ENCODE results near the gene SNRNP200.
A peak's percentile ranks its signal among the peaks of the same experiment; 100 is the strongest.

The SNRNP200 gene

DNA sequence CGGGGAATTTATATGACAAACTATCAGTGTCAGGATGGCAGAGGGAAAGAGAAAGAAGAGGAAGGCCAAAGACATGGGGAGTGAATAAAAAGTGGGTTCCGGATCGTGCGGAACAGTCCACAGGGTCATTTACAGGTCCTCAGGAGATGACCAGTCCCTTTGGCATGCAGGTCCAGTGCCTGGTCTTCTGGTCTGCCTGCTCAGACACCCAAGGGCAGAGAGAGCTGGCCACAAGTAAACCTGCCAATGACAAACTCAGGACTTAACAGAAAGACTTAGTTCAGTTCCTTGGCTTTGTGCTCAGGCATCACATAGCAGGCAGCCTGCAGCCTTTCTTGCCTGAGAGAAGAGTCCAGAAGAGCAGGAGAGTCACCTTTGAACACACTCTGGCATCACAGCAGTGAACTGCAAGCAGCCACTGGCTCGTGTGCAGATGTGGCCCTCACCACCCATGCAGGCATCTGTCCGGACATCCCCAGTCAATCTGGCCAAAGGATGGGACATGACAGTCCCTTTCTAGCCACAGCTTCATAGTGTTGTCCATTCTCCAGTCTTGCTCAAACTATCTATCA is 53.5 kb downstream of the SNRNP200 start:
- no peak for DNase-seq (ENCODE audit: low read depth in 1 of 2, low spot score in 1 of 2)

DNA sequence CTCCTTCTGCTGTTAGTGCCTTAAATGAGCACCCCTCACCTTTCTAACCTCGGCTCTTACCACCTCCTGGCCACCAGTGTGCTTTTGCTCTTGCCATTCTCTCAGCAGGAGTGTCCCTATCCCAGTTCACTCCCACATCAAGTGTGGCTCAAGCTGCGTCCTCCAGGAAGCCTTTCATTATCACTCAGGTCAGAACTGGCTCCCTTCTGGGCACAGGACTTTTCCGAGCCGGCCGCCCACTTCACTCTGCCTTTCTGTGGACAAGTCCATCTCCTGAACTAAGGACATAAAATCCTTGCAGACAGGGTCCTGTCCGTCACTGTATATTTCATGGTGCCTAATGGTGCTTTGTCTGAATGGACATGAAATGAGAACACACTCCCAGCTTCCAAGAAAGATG is 55.2 kb downstream of the SNRNP200 start:
- DNase-seq (ENCODE audit: low read depth in 1 of 2, low spot score in 1 of 2), result no peak

DNA sequence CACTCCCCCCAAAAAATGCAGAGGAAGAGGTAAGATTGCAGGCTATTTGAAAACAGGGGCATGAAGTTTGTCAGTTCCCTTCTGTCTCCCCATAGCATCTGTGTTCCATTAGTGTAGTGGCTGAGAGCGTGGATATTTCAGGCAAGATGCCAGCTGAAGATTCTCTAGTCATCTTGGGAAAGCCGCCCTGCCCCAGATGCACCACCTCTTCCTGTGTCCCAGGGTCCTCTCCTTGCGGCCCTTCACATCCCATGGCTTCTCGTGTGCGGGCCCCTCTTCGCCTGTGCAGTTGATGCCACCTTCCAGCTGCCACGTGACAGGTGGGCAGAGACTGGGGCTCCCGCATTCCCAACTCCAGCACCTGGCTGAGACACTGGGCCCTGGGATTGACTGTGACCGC is 55.7 kb downstream of the SNRNP200 start:
- DNase-seq (ENCODE audit: low read depth in 1 of 2, low spot score in 1 of 2), result no peak

DNA sequence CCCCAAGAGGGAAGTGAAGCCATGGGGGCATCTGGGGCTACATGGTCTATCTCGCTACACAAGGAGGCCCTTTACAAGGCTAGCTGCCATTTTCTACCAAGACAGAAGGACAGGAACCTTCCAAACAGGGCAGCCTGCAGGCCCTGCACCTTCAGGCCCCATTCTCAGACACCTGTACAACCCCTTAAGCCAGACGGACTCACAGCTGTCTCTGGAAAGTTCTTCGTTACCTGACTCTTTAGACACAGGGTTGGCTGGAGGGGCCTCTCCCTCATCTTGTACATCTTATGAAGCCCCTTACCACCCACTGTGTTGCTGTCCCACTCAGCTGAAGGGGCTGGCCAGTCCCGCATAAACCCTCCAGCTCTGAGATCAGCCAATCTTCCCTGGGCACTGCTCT is 56.7 kb downstream of the SNRNP200 start:
- DNase-seq (ENCODE audit: low read depth in 1 of 2, low spot score in 1 of 2), result no peak

DNA sequence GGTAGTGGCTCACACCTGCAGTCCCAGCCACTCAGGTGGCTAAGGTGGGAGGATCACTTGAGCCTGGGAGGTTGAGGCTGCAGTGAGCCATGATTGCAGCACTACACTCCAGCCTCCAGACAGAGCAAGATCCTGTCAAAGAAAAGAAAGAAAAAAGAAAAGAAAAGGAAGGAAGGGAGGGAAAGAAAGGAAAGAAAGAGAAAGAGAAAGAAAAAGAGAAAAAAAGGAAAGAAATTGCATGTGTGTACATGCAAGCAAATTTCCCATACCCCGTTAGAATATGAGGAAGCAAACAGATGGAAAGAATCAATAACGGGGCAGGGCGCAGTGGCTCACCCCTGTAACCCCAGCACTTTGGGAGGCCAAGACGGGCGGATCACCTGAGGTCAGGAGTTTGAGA is 57.5 kb downstream of the SNRNP200 start:
- DNase-seq (ENCODE audit: low read depth in 1 of 2, low spot score in 1 of 2), result no peak

DNA sequence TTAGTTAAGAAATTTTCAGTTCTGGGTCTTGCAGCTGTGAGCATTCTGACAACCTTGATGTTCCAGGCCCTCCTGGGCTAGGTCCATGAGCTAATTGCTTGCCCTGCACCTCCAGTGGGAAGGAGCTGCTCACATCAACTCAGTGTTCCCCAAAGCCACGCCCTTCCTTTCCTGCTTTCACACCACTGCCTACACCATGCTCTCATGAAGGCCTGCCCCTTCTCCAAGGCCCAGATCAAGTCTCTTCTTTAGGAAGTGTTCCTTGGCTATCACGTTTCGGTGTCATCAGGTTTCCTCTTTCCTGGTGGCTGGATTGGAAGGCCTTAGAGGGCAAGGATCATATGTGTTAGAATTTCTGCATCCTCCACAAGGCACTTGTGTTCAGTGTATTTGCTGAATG is 58.3 kb downstream of the SNRNP200 start:
- DNase-seq (ENCODE audit: low read depth in 1 of 2, low spot score in 1 of 2), result no peak

DNA sequence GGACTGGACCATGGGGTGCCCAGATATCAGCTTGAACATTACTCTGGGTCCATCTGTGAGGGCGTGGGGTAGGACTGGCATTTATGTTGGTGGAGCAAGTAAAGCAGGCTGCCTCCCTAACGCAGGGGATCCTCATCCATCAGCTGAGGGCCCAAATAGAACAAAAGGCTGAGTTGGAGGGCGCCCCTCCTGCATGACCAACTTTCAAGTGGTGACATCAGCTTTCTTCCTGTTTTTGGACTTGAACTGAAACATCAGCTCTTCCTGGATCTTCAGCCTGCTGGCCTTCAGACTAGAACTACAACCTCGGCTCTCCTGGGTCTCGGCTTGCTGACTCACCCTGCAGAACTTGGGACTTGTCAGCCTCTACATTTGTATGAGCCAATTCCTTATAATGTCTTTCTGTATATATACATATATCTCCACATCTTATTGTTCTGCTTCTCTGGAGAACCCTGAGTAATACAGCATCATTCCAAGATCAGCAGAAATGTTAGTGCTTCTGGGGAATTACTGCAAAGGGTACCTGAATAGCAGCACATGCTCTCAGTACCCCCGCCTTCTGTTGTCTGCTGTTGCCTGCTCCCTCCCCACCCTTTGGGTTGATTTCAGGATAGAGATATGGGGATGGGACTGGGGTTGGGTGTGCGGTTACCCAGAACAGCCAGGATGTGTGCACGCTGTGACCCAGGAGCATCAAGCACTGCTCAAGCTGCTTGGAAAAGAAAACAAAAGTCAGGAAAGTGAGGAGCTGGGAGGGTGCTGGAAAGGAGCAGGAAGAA is 59.5 kb downstream of the SNRNP200 start:
- DNase-seq (ENCODE audit: low read depth in 1 of 2, low spot score in 1 of 2), result no peak

DNA sequence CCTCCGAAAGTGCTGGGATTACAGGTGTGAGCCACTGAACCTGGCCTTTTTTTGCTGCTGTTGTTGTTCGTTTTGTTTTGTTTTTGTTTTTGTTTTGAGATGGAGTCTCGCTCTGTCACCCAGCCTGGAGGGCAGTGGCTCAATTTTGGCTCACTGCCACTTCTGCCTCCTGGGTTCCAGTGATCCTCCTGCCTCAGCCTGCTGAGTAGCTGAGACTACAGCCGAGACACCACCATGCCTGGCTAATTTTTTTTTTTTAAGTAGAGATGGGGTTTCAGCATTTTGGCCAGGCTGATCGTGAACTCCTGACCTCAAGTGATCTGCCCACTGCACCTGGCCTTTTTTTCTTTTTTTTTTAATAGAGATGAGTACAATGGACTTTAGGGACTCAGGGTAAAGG is 61.5 kb downstream of the SNRNP200 start:
- no peak for DNase-seq (ENCODE audit: low read depth in 1 of 2, low spot score in 1 of 2)

DNA sequence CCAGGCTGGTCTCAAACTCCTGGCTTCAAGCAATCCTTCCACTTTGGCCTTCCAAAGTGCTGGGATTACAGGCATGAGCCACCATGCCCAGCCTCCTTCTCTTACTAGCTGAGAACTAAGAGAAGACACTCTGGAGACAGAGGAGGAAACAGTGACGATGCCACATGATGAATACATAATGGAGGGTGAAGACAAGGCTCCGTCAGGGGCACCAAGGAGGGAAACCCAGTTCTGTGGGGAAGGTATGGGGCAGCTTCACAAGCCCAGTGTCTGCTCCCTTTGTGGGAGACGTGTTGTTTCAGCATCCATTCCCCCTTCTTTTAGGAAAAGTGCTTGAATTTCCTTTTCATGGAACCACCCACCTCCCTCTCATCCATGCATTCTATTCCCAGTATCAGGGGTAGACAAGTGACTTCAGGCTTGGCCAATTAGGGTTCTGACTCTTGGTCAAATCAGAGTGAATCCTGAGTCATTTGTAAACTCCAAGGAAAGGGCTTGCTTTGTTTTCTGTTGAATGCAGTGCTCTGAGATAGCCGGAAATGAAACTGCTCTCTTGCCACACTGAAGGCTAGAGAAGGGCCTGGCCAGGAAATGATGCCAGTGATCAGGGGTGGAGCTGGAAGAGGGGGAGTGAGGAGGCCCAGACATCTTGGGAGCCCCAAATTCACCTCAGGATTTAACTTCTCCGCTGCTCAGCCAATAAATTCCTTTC is 63.3 kb downstream of the SNRNP200 start:
- peak in 1 of 2 donors; percentile 40 for DNase-seq (ENCODE audit: low read depth in 1 of 2, low spot score in 1 of 2)

DNA sequence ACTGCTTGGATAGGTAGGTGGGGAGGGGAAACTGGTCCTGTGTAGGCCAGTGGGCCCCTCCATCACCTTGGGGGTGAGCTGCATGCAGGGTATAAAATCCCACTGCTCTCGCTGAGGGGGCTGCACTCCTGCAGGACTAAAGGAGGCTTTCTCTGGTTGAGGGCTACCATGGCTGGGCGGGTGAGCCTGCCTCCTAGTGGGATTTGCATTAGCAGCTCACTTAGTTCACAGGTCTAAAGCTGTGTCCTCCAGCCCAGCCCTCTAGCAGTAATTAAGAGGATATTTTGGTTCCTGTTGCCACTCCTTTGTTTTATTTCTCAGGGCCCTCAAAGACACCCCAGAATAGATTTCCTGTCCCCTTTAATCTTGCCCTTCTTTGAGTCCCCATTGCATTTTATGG is 64.1 kb downstream of the SNRNP200 start:
- no peak for DNase-seq (ENCODE audit: low read depth in 1 of 2, low spot score in 1 of 2)

DNA sequence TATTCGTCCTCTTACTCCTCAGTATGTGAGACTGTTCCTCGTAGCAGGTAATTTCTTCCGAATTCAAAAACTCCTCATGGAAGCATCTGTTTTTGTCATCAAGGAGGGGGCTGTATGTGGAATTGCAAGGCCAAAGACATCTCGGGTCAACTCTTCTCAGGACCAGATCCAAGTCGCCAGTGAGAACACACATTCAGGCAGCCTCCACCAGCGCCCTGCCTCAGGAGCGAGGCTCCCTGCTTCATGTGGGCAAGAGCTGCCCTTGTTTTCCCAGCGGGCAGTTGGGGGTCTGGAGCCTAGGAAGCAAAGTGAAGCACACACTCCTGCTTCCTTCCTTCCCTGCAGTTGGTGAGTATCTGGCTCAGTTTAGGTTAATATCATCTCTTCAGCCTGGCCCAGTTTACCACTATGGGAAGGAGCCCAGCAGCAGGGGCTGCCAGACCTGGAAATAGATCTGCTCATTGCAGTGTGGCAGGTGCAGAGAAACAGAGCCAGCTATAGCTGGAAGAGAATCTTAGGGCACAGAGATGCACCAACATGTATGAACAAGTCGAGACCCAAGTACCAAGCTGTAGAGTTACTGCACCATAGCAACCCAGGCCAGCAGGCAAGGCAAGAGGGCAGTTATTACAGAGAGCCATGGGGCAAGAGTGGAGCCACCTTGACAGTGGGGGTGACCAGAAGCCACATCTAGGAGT is 64.9 kb downstream of the SNRNP200 start:
- no peak for DNase-seq (ENCODE audit: low read depth in 1 of 2, low spot score in 1 of 2)

DNA sequence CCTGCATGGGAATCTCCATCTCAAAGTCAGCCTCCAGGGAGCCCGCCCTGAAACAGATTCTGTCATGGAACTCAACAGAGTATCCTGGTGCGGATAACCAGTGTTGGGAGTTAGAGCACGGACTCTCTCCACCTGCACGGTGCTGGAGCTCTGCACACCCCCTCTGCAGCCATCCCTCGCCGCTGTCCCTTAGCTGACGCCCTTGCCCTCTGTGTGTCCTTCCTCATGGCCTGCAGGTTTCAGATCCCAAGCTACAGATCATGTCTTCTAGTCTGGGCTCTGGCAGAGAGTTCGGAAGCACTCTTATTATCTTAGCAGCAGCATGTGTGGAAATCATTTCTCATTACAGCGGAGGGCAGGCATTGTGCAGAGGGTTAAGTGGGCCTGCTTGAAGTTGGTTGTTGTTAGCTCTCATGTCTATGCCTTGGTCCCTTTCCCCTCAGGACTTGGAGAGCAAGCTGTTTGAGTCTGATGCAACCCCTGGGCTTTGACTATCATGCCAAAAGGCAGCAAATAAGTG is 65.5 kb downstream of the SNRNP200 start:
- no peak for DNase-seq (ENCODE audit: low read depth in 1 of 2, low spot score in 1 of 2)

DNA sequence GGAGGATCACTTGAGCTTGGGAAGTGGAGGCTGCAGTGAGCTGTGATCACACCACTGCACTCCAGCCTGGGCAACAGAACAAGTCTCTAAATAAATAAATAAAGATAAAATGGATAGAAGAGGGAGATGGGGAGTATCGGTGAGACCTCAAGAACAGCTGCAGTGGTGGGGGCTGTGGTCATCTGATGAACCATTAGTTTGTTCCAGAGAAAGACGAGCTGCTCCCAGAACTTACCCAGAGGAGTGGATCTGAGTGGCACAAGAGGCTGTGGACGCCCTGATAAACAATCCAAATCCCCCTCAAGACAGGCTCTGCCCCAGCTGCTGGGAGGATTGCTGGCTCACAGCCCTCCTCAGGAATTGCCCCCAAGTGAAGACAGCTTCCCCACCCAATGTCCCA is 66.3 kb downstream of the SNRNP200 start:
- no peak for DNase-seq (ENCODE audit: low read depth in 1 of 2, low spot score in 1 of 2)

DNA sequence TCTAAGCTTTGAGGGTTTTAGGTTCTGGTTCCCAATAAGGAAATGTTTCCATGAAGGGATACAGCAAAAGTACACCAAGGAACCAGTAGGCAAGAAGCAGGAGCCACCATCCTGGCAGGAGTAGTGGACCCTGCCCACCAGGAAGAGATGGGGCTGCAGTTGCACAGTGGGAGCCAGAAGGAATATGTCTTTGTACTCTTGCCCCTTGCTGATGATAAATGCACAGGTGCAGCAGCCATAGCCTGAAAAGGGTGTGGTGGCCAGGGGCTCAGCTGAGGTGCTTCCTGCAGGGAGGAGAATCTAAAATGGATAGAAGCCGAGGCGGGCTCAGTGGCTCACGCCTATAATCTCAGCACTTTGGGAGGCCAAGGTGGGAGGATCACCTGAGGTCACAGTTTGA is 67.1 kb downstream of the SNRNP200 start:
- no peak for DNase-seq (ENCODE audit: low read depth in 1 of 2, low spot score in 1 of 2)

DNA sequence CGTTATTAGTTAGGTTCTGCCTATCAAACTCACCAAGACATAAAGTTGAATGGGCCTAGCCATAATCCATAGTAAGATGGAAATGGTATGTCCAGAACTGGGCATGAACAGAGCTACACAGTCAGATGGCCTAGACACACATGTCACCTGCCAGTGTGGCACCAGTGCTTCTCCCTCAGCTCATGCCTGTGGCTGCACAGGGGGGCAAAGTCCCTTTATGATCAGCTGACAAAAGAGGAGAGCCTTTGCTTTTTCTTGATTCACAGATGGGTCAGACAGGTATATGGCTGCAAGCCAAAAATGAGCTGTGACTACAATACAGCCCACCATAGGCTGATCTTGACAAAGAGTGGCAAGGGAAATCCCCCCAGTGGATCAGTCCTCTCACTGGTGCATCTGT is 68.5 kb downstream of the SNRNP200 start:
- no peak for DNase-seq (ENCODE audit: low read depth in 1 of 2, low spot score in 1 of 2)

DNA sequence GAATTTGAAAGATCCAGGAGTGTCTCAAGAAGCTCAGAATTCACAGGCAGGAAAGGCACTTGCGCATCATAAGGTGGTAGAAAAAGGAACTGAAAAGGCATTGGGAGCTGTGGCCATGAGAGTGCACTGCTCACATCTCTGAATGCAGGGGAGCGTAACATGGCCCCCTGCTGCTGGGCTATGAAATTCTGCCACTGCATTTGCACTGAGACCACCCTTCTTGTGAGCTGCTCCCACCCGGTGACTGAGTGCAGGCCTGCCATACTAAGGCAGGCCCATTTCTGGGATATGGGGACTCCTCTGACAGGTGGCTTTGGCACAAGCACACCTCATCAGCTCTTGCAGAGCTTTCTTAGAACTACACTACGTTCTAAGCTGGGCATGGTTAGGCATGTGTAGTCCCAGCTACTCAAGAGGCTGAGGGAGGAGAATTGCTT is 71.4 kb downstream of the SNRNP200 start:
- DNase-seq (ENCODE audit: low read depth in 1 of 2, low spot score in 1 of 2), result no peak

DNA sequence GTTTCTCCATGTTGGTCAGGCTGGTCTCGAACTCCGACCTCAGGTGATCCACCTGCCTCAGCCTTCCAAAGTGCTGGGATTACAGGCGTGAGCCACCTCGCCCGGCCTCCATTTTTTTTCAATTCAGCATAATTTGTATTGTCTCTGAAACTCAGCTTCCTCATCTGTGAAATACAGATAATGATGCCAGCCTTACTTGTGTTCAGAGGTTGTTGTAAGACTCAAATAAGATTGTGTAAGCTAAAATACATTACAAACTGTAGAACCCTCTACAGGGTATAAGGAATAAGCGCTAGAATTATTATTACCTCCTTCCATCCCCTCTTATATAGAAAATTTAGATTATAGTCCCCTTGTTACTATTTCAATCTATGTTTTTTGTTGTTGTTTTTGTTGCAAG is 71.9 kb downstream of the SNRNP200 start:
- DNase-seq (ENCODE audit: low read depth in 1 of 2, low spot score in 1 of 2), result no peak

DNA sequence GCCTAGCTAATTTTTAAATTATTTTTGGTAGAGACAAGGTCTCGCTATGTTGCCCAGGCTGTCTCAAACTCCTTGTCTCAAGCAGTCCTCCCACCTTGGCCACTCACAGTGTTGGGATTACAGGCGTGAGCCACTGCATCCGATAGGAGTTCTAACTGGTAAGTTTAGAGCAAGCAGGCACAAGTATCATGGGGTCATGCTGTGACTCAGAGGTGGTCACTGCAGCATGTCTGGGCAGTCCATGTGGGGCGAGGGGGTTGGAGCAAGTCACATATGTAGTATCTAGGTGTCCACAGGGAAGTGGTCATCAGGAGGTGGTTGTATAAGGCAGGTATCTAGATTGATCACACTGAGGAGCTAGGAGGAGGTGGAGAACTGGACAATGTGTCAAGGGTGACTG is 74.0 kb downstream of the SNRNP200 start:
- no peak for DNase-seq (ENCODE audit: low read depth in 1 of 2, low spot score in 1 of 2)

DNA sequence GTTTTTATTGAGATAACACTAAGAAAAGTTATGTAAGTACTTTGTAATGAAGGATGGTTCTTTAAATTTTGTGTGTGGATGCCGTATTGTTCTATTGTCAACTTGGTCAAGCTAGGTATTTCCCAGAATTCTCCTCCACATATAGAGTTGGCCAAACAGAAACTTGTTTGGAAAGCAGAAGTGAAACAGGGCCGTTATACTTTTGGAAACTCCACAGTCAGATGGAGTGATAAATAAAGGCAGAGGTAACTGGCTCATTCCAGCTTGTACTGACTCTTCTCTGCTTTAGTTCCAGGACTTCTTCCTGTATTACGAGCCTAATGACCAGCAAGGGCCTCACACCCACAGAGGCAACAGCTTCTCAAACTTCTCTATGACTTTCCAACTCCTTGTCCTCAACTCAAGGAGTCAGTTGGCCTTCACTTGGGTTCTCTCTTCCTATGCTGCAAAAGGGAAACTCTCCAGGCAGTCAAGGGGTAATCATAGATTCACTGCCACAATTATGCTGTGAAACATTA is 80.3 kb downstream of the SNRNP200 start:
- no peak for DNase-seq (ENCODE audit: low read depth in 1 of 2, low spot score in 1 of 2)
